NCI-H446 (cell line): ENCODE measurements around the gene CAPN1.
"Not testable (repeated sequence)": the region's sequence is repeated elsewhere in the genome, so short reads cannot be mapped to it uniquely, and the experiment has no call there.

Experiments
- DNase-seq, 2 experiments: peaks; one replicate each; lab custom pipeline; 2025; lab: John Stamatoyannopoulos, UW

Gene CAPN1

DNA sequence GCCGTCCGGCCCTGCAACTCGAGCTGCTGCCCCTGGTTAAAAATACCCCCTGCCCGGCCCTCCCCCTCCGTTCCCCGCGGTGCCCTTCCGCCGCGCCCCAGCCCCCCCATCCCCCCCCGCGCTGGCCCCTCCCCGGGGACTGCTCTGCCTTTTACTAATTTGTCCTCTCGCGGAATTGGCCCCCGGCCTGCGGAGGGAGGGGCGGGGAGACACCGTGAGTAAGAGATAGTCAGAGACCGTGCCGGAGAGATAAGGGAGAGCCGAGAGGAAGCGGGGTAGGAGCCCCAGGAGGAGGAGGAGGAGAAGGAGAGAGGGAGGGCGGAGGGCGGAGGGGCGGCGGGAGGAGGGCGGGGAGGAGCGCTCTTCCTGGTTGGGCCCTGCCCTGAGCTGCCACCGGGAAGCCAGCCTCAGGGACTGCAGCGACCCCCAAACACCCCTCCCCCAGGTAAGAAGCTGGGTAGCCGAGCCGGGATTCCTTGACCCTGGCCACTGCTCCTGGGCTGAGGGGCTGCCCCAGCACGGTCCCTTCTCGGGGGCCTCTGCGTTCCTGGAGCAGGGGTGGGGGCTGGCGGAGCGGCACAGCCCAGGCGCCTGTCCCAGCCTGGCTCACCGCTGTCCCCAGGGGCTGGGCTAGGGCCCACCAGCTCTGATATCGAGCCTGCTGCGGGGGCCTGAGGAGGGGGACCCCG is at the start of gene CAPN1:
Gene CAPN1, plus strand, starts transcription at position 360 of the 689 bp plus-strand sequence. CDS start 774 bp downstream, outside the sequence.
- peak in 1 of 2 experiments; percentile 43 for DNase-seq

DNA sequence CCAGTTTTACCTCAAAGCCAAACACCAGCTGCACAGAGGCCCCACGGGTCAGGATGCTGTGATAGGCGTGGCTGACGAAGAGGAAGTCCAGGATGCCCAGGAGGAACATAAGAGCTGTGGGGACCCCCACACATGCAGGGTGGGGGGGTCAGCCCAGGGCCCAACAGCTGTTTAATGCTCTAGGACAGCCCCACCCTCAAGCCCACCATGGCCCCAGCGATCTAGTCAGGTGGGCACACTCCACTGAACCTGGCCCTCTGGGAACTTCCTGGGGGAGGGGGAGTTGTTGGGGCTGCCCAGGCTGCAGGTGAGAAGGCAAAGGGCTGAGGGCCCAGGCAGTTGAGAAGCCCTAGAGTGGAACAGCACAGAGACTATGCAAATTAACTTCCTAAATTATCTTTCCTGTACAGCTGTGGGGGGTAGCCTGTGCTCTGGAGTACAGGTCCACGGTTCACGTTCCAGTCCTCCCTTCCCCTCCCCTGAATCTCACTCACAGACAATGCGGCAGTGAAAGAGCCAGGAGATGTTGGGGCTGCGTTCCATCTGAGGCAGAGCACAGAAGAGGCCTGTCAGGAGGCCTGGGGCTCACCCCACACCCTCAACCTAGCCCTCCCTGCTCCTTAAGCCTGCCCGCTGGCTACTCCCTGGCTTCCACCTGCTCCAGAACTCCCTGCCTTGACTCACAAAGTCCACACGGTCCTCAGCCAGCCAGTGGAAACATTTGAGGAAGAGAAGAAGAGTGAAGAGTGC is 49.3 kb upstream of the CAPN1 start:
- DNase-seq: no peak

DNA sequence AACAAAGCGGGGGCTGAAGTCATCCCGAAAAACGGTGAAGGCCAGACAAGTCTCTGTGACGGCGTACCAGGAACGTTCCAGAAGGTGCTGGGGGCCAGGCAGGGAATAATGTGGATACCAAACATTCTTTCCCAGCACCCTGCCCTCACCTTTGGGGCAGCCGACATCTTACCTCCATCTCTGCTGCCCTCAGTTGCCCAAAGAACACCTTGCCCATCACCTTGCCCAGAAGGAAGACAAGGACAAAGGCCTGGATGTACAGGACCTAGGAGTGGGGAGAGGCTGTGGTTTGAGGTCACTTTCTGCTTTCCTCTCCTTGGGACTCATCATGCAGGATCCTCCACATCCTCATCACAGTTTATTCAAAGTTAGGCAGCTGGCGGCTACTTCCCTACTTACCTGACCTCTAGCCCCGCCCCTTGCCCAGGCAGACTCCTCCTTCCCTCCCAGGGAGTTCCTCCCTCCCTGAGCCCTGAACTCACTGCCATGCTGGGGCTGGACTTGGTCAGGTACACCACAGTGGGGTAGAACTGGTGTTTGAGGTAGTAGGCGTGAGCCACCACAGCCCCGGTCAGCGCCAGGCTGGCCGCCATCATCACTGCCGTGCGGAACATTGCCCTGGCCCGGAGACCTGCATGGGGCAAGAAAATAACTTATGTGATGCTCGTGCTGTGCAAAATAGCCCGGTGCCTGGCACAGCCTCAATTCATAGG is 48.6 kb upstream of the CAPN1 start:
- no peak for DNase-seq

DNA sequence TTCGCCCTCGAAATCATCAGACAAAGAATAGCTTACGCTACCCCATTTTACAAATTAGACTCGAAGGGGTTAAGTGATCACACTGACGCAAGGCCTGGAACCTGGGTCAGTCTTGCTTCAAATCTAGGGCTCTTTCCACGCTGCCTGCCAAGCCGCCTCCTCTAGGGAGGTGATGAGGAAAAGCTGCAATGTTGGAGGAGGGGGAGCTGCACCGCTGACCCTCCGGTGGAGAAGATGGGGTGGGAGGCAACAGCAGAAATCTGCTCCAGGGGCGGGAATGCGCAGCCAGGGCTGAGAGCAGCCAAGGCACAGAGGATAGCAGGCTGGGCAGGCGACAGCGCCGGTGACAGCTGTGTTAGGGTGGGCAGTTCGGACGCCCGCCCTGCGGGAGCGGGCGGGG is 48.0 kb upstream of the CAPN1 start:
- DNase-seq: no peak

DNA sequence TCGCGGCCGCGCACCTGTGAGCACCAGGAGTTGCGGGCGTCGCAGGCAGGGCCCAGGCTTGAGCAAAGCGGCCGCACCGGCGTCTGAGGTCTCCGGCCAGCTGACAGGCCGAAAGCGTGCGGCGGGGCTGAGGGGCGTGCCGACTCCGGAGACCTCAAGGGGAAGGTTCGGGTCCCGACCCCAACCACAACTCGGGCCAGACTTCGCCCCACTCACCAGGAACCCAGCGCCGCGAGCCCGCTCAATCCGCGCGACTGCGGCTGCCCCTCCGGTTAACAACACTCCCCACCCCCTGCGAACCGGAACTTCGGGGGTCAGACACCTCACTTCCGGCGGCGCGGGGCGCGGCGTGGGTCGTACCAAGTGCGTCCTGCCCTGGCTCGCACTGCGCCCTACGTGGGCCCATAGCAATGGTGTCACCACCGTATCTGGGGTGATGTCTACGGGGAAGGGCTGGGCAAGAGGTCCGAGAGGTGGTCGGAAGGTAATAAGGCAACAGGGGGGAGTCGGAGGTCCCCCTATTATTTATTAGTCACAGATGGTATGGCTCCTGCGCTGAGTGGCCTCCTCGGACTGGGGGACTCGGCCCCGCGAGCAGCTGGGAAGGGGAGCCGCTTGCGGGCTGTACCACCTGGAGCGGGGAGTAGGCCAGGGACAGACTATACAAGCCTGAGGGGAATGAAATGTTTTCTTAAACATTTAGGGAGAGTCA is 47.3 kb upstream of the CAPN1 start, which contains the start of gene SYVN1:
Gene SYVN1, minus strand, starts transcription at position 280 of the 712 bp plus-strand sequence. CDS start 918 bp downstream, outside the sequence.
- peak; percentile 77 to 92 for DNase-seq

DNA sequence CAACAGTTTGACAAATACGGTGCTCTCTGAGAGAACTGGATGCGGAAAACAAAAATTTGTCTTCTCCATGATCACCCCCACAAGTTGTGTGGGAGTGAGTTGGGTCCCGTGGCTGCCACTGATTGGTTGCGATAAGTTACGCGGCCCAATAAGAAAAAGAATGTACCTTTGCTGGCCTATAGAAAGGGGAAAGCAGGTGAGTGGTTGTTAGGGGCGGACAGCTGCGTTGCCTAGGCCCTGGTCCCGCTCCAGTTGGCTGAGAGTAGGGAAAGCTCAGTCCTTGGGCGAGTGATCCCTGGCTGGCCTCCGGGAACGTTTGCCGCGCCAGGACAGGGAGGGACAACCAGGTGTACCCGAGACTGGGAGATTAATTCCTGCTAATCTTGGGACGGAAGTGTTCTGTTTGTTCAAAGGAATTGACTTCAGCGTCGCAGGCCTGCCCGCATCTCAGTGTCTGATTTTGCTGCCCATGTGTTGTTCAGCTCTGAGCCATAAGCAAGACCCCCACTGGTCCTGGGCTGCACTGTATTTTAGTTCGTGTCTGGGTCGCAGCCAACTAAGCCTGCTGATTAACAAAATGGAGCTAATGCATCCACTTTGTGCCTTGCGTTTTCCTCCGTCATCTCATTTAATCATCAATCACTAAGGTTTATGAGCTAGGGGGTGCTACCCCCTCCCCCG is 46.6 kb upstream of the CAPN1 start:
- peak; percentile 92 to 95 for DNase-seq

DNA sequence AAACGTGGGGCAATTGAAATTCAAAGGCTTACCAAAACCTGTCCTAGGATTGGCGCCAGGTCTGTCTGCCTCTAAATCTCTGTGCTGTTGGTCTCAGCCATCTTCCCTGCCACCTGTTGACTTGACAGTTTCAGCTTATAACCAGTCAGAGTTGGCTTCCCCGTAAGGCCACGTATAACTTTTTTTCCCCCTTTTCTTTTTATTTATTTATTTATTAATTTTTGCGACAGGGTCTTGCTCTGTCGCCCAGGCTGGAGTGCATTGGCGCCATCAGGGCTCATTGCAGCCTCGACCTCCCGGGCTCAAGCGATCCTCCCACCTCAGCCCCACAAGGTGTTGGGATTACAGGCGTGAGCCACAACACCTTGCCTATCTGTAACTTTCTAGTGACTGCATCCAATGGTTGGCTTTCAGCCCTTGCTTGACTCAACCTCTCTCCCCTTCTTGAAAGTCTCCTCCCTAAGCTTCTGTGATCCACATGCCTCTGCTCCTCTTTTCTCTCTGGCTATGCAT is 46.0 kb upstream of the CAPN1 start:
- no peak for DNase-seq

DNA sequence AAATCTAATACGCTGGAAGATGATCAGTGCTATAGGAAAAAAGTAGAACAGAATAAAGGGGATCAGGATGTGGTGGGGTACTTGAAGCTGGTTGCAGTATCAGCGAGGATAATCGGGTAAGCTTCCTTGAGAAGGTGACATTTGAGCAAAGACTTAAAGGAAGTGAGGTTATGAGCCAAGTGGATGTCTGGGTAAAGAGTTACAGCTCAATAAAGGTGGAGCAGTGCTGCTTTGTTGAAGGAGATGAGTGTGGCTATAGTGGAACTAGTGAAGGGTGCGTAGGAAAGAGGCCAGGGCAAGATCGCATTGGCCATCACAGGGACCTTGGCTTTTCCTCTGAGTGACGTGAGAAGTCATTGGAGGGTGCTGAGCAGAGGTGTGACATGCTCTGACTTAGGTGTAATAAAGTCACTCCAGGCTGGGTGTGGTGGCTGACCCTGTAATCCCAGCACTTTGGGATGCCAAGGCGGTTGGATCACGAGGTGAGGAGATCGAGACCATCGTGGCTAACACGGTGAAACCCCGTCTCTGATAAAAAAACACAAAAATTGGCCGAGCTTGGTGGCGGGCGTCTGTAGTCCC is 45.1 kb upstream of the CAPN1 start:
- DNase-seq: no peak

DNA sequence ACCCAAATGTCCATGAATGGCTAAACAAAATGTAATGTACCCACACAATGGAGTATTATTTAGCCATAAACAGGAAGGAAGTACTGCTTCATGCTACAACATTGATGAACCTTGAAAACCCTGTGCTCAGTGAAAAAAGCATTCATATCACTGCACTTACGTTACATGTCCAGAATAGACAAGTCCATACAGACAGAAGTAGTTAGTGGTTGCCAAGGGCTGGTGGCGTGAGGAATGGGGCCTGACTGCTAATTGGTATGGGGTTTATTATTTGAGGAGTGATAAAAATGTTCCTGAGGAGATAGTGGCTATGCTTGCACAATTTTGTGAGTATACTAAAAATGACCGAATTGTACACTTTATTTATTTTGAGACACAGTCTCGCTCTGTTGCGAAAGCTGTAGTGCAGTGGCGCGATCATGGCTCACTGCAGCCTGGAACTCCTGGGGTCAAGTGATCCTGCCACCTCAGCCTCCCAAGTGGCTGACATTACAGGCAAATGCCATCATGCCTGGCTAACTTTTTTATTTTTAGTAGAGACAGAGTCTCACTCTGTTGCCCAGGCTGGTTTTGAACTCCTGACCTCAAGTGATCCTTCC is 39.7 kb upstream of the CAPN1 start:
- DNase-seq: no peak

DNA sequence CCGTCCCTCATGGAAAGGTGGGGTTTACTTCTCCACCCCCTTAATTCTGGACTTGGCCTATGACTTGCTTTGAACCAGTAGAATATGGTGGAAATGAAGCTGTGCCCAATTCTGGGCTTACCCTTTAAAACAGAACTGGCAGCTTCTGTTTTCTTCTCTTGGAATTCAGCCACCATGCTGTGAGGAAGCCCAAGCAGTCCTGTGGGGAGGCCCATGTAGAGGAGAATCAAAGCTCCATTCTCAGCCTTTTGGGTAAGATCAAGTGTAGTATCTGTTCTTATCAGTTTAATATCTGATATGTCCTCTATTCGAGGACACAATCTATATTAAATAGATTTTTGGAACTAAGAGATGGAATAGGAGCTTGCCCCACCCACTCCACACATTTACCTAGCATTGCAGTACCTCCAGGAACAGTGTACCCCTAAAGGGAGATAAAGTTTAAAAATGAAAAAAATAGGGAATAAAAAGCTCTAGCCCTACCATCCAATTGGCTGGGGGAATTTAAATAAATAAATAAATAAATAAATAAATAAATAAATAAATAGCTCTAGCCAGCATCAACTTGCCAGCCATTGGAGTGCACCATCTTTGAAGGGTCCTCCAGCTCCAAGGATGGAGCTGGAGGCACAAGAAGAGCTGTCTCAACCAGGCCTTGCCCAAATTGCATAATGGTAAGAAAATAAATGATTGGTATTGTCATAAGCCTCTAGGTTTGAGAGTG is 34.2 kb upstream of the CAPN1 start:
- no peak for DNase-seq

DNA sequence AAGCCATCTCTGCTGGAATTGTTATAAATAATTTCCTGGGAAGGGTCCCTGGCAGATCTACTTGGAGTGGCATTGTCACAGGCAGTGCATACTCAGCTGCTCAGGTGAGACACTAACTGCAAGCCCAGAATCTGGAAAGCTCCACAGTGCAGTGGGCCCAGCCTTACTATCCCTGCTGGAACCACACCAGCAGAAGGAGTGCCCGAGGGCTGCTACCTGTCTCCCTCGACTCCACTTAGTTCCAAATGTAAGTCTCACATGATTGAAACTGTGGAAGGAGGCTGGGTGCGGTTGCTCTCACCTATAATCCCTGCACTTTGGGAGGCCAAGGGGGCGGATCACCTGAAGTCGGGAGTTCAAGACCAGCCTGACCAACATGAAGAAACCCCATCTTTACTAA is 33.1 kb upstream of the CAPN1 start:
- DNase-seq: no peak

DNA sequence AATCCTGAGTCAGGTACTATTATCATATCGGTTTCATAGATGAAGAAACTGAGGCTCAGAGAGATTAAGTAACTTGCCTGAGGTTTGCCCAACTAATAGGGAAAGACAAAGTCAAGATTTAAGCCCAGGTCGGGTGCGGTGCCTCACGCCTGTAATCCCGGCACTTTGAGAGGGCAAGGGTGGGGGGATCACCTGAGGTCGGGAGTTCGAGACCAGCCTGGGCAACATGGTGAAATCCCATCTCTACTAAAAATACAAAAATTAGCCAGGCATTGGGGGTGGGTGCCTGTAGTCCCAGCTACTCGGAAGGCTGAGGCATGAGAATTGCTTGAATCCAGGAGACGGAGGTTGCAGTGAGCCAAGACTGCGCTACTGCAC is 31.6 kb upstream of the CAPN1 start:
- not testable (repeated sequence) for DNase-seq

DNA sequence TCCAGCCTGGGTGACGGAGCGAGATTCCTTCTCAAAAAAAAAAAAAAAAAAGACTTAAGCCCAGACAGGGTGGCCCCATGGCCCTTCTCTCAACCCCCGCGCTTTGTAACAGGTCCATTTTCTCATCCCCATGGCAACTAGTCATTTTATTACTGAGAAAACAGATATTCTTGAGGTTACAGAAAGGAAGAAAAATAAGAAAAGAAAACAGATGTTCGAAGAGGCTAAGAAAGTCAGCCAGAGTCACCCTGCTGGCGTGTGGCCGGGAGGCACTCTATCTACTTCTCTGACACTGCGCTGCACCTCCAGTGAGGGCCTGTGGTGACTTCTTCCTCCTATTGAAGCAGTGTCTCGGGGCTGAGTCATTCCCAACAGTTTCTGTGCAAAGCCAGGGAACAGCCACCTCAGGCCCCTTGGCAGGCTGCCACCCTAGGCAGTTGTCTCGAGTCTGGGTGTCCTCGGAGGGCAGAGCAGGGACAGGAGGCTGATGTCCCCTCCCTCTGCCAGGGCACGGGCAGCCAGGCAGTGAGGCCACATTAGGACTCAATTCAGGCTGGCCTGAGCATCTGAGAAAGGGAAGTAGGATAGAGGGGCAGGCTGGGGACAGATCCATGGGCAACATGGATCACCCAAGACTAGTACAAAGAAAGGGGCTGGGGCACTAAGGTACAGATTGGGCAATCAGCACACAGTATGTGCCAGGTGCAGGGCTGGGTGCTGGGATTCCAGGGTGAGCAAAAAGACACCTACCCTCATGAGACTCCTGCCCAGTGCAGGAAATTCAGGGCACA is 31.0 kb upstream of the CAPN1 start:
- peak in 1 of 2 experiments; percentile 59 for DNase-seq

DNA sequence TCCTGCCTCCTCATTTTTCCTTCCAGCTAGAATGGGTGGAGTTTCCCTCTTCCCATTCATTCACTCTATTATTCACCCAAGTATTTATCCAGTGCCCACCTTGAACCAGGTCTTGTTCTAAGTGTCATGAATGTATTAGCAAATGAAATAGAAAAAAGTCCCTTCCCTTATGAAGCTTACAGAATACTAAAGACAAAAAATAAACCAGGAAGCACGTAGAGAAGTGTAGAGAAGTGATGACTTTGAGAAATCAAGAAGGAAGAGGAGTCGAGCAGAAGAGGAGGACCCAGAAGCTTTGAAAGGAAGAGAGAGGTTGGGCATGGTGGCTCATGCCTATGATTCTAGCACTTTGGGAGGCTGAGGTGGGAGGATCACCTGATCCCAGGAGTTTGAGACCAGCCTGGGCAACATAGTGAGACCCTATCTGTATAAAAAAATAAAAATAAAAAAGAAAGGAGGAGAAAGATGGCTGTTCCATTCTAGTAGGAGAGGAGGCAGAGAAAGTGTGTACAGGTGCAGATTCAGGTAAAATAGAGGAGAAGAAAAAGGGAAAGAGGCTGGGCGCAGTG is 30.3 kb upstream of the CAPN1 start:
- DNase-seq: no peak

DNA sequence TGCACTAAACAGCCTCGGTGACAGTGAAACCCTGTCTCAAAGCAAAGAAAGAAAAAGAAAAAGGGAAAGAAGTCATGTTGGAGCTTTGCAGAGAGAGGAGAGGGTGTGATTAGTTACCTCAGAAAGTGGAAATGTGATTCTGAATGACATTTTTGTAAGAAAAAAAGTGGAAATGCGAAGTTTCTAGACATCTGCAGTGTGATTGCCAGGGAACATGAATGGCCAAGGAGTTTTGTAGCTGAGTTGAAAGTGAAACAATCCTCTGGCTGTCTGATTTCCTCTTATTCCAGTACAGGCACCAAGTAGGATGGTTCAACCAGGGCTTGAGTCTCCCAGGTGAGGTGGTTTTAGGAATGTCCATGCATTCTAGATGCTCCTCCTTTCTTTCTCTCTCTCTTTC is 29.6 kb upstream of the CAPN1 start:
- DNase-seq: no peak

DNA sequence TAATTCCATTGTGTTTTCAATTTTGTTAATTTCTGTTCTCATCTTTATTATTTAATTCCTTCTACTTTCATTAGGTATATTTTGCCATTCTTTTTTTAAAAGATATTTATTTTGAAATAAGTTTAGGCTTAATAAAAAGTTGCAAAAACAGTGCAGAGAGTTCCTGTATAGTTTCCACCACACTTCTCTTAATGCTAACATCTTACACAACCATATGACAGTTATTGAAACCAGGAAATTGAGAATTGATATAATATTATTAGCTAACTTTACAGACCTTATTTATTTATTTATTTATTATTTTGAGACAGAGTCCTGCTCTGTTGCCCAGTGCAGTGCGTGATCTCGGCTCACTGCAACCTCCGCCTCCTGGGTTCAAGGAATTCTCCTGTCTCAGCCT is 25.5 kb upstream of the CAPN1 start:
- DNase-seq: no peak

DNA sequence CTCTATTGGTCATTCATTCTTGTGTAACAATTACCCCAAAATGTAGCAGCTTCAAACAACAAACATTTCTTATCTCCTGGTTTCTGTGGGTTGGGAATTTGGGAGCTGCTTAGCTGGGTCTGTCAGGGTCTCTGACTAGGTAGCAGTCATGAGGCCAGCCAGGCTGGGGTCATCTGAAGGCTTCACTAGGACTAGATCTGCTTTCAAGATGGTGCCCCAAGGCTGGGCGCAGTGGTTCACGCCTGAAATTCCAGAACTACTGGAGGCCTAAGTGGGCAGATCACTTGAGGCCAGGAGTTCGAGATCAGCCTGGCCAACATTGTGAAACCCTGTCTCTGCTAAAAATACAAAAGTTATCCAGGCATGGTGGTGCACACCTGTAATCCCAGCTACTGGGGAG is 24.8 kb upstream of the CAPN1 start:
- DNase-seq: no peak

DNA sequence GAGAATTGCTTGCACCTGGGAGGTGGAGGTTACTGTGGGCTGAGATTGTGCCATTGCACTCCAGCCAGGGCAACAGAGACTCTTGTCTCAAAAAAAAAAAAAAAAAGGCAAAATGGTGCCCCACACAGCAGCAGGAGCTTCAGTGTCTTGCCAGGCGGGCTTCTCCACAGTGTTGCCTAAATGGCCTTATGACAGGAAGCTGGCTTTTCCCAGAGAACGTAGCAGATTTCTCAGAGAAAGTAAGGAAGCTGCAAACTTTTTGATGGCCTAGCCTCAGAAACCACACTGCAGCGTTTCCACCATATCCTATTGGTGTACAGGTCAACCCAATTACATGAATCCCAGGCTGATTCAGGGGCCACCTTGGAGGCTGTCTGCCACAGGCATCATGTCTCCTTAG is 24.4 kb upstream of the CAPN1 start:
- DNase-seq: no peak

DNA sequence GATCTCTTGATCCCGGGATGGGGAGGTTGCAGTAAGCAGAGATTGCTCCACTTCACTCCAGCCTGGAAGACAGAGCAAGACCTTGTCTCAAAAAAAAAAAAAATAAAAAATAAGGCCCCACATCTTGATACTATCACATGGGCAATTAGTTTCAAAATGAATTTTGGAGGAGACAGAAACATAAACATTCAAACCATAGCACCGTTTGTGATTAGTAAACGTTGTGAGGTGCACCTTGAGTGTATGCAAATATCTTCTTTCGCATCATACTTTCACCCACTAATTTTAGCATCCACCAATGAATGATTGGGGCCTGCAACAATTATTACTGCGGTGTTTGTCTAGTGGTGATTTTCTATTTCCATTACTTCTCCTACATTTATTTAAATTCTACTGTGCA is 22.7 kb upstream of the CAPN1 start:
- no peak for DNase-seq
